ENCODE measurements around the gene KSR1.

KSR1 gene

GRCh38 chr17:27579897-27580321 lies 123.7 kb downstream of the KSR1 start:
- no peak overlapping the region for H3K4me3 ChIP-seq (ENCODE audit: low read length in 2 of 2)
- no peak overlapping the region for H3K9ac ChIP-seq (ENCODE audit: low read depth, low read length, poor library complexity)
- H4K91ac ChIP-seq (ENCODE audit: low read depth, low read length, poor library complexity) = no peak overlapping the region
- no peak overlapping the region for H2BK120ac ChIP-seq (ENCODE audit: low read depth, low read length)
- H3K4me2 ChIP-seq (ENCODE audit: insufficient read depth, low read length, poor library complexity, severe bottlenecking) = no peak overlapping the region
- H3K79me1 ChIP-seq (ENCODE audit: low read depth, low read length) = peaks cover 3% of the 10 kb centered on the region
- H3K27me3 ChIP-seq (ENCODE audit: control insufficient read depth in 3 of 3, insufficient read depth in 3 of 3, low read depth in 1 of 3, low read length in 3 of 3) = no peaks in the 10 kb centered on the region
- no peak for DNase-seq (ENCODE audit: low spot score)
- H3K36me3 ChIP-seq (replicated peaks in 1 of 2; ENCODE audit: control insufficient read depth in 2 of 2, insufficient read depth in 2 of 2, low read length in 2 of 2) = no peaks in the 10 kb centered on the region
- no peak overlapping the region for H2BK5ac ChIP-seq (ENCODE audit: low read length)
- H3K18ac ChIP-seq (ENCODE audit: low read length) = no peak overlapping the region
- H2BK12ac ChIP-seq (ENCODE audit: low read length) = no peak overlapping the region
- H3K9me3 ChIP-seq (replicated peaks in 1 of 2; ENCODE audit: control insufficient read depth in 2 of 2, insufficient read depth in 1 of 2, low read depth in 1 of 2, low read length in 2 of 2) = no peaks in the 10 kb centered on the region
- H2AK5ac ChIP-seq (ENCODE audit: low read depth, low read length) = no peak overlapping the region
- no CpG with 5 or more reads among the region's 4 CpGs for WGBS, 2 donors (ENCODE audit: extremely low coverage in 2 of 2, insufficient read length in 2 of 2, insufficient replicate concordance in 1 of 2)
- no peak overlapping the region for H3K27ac ChIP-seq (replicated peaks; ENCODE audit: low read length)
- H2AFZ ChIP-seq (ENCODE audit: low read length) = no peak overlapping the region
- H3K14ac ChIP-seq (ENCODE audit: low read length) = no peak overlapping the region
- H2BK15ac ChIP-seq (ENCODE audit: low read length) = no peak overlapping the region
- H4K8ac ChIP-seq (ENCODE audit: low read depth, low read length) = no peak overlapping the region
- peaks cover 10 to 13% of the 10 kb centered on the region in 2 donors for H3K4me1 ChIP-seq (ENCODE audit: control insufficient read depth in 2 of 2, insufficient read depth in 1 of 2, low read depth in 1 of 2, low read length in 2 of 2)
- H3K23ac ChIP-seq (ENCODE audit: low read depth, low read length, poor library complexity) = no peak overlapping the region
- no peak overlapping the region for H3K4ac ChIP-seq (ENCODE audit: low read length)

GRCh38 chr17:27581016-27581415 lies 124.8 kb downstream of the KSR1 start:
- Histone ChIP-seq H2AK5ac (ENCODE audit: low read depth, low read length) (no peak overlapping the region), H3K27me3 (ENCODE audit: control insufficient read depth in 3 of 3, insufficient read depth in 3 of 3, low read depth in 1 of 3, low read length in 3 of 3) (no peaks in the 10 kb centered on the region), H3K4me1 (ENCODE audit: control insufficient read depth in 2 of 2, insufficient read depth in 1 of 2, low read depth in 1 of 2, low read length in 2 of 2) (peaks cover 10 to 11% of the 10 kb centered on the region in 2 donors), H3K36me3 (replicated peaks in 1 of 2; ENCODE audit: control insufficient read depth in 2 of 2, insufficient read depth in 2 of 2, low read length in 2 of 2) (peaks cover 0 to 2% of the 10 kb centered on the region in 2 donors), H3K4me2 (ENCODE audit: insufficient read depth, low read length, poor library complexity, severe bottlenecking) (no peak overlapping the region), H2BK5ac (ENCODE audit: low read length) (no peak overlapping the region), H3K4me3 (ENCODE audit: low read length in 2 of 2) (no peak overlapping the region), H4K8ac (ENCODE audit: low read depth, low read length) (no peak overlapping the region), H3K79me1 (ENCODE audit: low read depth, low read length) (peaks cover 3% of the 10 kb centered on the region), H2AFZ (ENCODE audit: low read length) (no peak overlapping the region), H3K9ac (ENCODE audit: low read depth, low read length, poor library complexity) (no peak overlapping the region), H2BK120ac (ENCODE audit: low read depth, low read length) (no peak overlapping the region), H3K14ac (ENCODE audit: low read length) (no peak overlapping the region), H3K9me3 (replicated peaks in 1 of 2; ENCODE audit: control insufficient read depth in 2 of 2, insufficient read depth in 1 of 2, low read depth in 1 of 2, low read length in 2 of 2) (no peaks in the 10 kb centered on the region), H2BK15ac (ENCODE audit: low read length) (no peak overlapping the region), H3K4ac (ENCODE audit: low read length) (no peak overlapping the region), H2BK12ac (ENCODE audit: low read length) (no peak overlapping the region), H3K18ac (ENCODE audit: low read length) (no peak overlapping the region), H3K23ac (ENCODE audit: low read depth, low read length, poor library complexity) (no peak overlapping the region), H4K91ac (ENCODE audit: low read depth, low read length, poor library complexity) (no peak overlapping the region), H3K27ac (replicated peaks; ENCODE audit: low read length) (no peak overlapping the region)
- no CpG with 5 or more reads among the region's 6 CpGs for WGBS, 2 donors (ENCODE audit: extremely low coverage in 2 of 2, insufficient read length in 2 of 2, insufficient replicate concordance in 1 of 2)
- DNase-seq (ENCODE audit: low spot score) = no peak

- Histone ChIP-seq H3K9me3 (replicated peaks in 1 of 2; ENCODE audit: control insufficient read depth in 2 of 2, insufficient read depth in 1 of 2, low read depth in 1 of 2, low read length in 2 of 2) (no peaks in the 10 kb centered on the region), H3K4me2 (ENCODE audit: insufficient read depth, low read length, poor library complexity, severe bottlenecking) (no peak overlapping the region), H3K9ac (ENCODE audit: low read depth, low read length, poor library complexity) (no peak overlapping the region), H2AK5ac (ENCODE audit: low read depth, low read length) (no peak overlapping the region), H4K91ac (ENCODE audit: low read depth, low read length, poor library complexity) (no peak overlapping the region), H3K14ac (ENCODE audit: low read length) (no peak overlapping the region), H3K18ac (ENCODE audit: low read length) (no peak overlapping the region), H2BK5ac (ENCODE audit: low read length) (no peak overlapping the region), H4K8ac (ENCODE audit: low read depth, low read length) (no peak overlapping the region), H2BK12ac (ENCODE audit: low read length) (no peak overlapping the region), H3K27me3 (ENCODE audit: control insufficient read depth in 3 of 3, insufficient read depth in 3 of 3, low read depth in 1 of 3, low read length in 3 of 3) (no peaks in the 10 kb centered on the region), H3K4me1 (ENCODE audit: control insufficient read depth in 2 of 2, insufficient read depth in 1 of 2, low read depth in 1 of 2, low read length in 2 of 2) (peaks cover 0 to 3% of the 10 kb centered on the region in 2 donors), H2AFZ (ENCODE audit: low read length) (no peak overlapping the region), H3K4ac (ENCODE audit: low read length) (no peak overlapping the region), H3K27ac (replicated peaks; ENCODE audit: low read length) (no peak overlapping the region), H3K36me3 (replicated peaks in 1 of 2; ENCODE audit: control insufficient read depth in 2 of 2, insufficient read depth in 2 of 2, low read length in 2 of 2) (peaks cover 0 to 2% of the 10 kb centered on the region in 2 donors), H2BK15ac (ENCODE audit: low read length) (no peak overlapping the region), H3K4me3 (ENCODE audit: low read length in 2 of 2) (no peak overlapping the region), H2BK120ac (ENCODE audit: low read depth, low read length) (no peak overlapping the region), H3K79me1 (ENCODE audit: low read depth, low read length) (no peaks in the 10 kb centered on the region), H3K23ac (ENCODE audit: low read depth, low read length, poor library complexity) (peak overlapping the region; percentile 39)
- WGBS, 2 donors (ENCODE audit: extremely low coverage in 2 of 2, insufficient read length in 2 of 2, insufficient replicate concordance in 1 of 2) = no CpG with 5 or more reads among the region's 18 CpGs
- no peak for DNase-seq (ENCODE audit: low spot score)
These were observed 126.4 kb downstream of the KSR1 start for GRCh38 chr17:27582696-27583095.

- H3K14ac ChIP-seq (ENCODE audit: low read length) = no peak overlapping the region
- H3K79me1 ChIP-seq (ENCODE audit: low read depth, low read length) = no peaks in the 10 kb centered on the region
- H3K9ac ChIP-seq (ENCODE audit: low read depth, low read length, poor library complexity) = no peak overlapping the region
- H2BK15ac ChIP-seq (ENCODE audit: low read length) = no peak overlapping the region
- no peak overlapping the region for H2BK120ac ChIP-seq (ENCODE audit: low read depth, low read length)
- H3K27ac ChIP-seq (replicated peaks; ENCODE audit: low read length) = no peak overlapping the region
- no peak overlapping the region for H3K4me2 ChIP-seq (ENCODE audit: insufficient read depth, low read length, poor library complexity, severe bottlenecking)
- no peaks in the 10 kb centered on the region for H3K9me3 ChIP-seq (replicated peaks in 1 of 2; ENCODE audit: control insufficient read depth in 2 of 2, insufficient read depth in 1 of 2, low read depth in 1 of 2, low read length in 2 of 2)
- H3K36me3 ChIP-seq (replicated peaks in 1 of 2; ENCODE audit: control insufficient read depth in 2 of 2, insufficient read depth in 2 of 2, low read length in 2 of 2) = peaks cover 0 to 5% of the 10 kb centered on the region in 2 donors
- no peak overlapping the region for H2BK5ac ChIP-seq (ENCODE audit: low read length)
- H3K4ac ChIP-seq (ENCODE audit: low read length) = no peak overlapping the region
- no peak overlapping the region for H4K91ac ChIP-seq (ENCODE audit: low read depth, low read length, poor library complexity)
- H3K23ac ChIP-seq (ENCODE audit: low read depth, low read length, poor library complexity) = no peak overlapping the region
- no peaks in the 10 kb centered on the region for H3K27me3 ChIP-seq (ENCODE audit: control insufficient read depth in 3 of 3, insufficient read depth in 3 of 3, low read depth in 1 of 3, low read length in 3 of 3)
- no peak overlapping the region for H2AK5ac ChIP-seq (ENCODE audit: low read depth, low read length)
- no peak overlapping the region for H2AFZ ChIP-seq (ENCODE audit: low read length)
- H3K18ac ChIP-seq (ENCODE audit: low read length) = no peak overlapping the region
- no peak overlapping the region for H2BK12ac ChIP-seq (ENCODE audit: low read length)
- no peak overlapping the region for H4K8ac ChIP-seq (ENCODE audit: low read depth, low read length)
- H3K4me3 ChIP-seq (ENCODE audit: low read length in 2 of 2) = no peak overlapping the region
- WGBS, 2 donors (ENCODE audit: extremely low coverage in 2 of 2, insufficient read length in 2 of 2, insufficient replicate concordance in 1 of 2) = no CpG with 5 or more reads among the region's 9 CpGs
- H3K4me1 ChIP-seq (ENCODE audit: control insufficient read depth in 2 of 2, insufficient read depth in 1 of 2, low read depth in 1 of 2, low read length in 2 of 2) = no peaks in the 10 kb centered on the region
- DNase-seq (ENCODE audit: low spot score) = no peak
These were observed 129.0 kb downstream of the KSR1 start for GRCh38 chr17:27585153-27585681.
